K562 (cell line): Measurements from ENCODE around the gene HKDC1. TPM values are rescaled to one million over a fixed set of nuclear protein-coding genes. Genes with fewer than 3 reads are reported as not detected.

Experiments used
- ATAC-seq: fragments of 200-7000 bp; cut with Tn5 transposase; 3 replicates; pipeline ENCODE4 v1.9.1; 2020; ENCODE audit warnings: moderate library complexity
- BruUV-seq: library from RNA; stranded (reverse); fragments of 400-500 nt; replicated peaks from 2 replicates; lab custom pipeline; 2021; lab: Mats Ljungman, UMichigan
- CTCF ChIA-PET: fragments of 300-600 bp; formaldehyde crosslinking; extraction: SDS; loops from one replicate; lab custom pipeline; 2021; ENCODE audit warnings: low intra/inter-chr PET ratio; lab: Yijun Ruan, JAX
- POLR2A ChIA-PET: fragments of 300-600, 350-650 bp; sonication (Branson Sonifier 250); formaldehyde crosslinking; extraction: SDS; loops from one replicate; lab custom pipeline; 2021; ENCODE audit warnings: antibody characterized with exemption, inconsistent platforms; lab: Yijun Ruan, JAX
- DNase-seq, 4 experiments: peaks; one replicate each; pipeline versions ENCODE4 v3.0.0 to v3.0.0-alpha.2; 2011 to 2018; ENCODE audit warnings: low spot score in 3 of 4, mixed read lengths in 3 of 4; ENCODE audit errors: extremely low read depth in 1 of 4
- FAIRE-seq: peaks from 2 replicates; lab custom pipeline; 2011; peaks lifted over from hg19 to GRCh38; lab: Jason Lieb, UNC
- H2AFZ ChIP-seq: 2 replicates; pipeline ENCODE4 v1.6.0; 2011; ENCODE audit warnings: low read depth, low read length, control low read depth, inconsistent platforms
- H3K27ac ChIP-seq: fragments of 200-600 bp; 3 replicates; pipeline ENCODE4 v1.8.0; 2011; ENCODE audit warnings: low read depth, mild to moderate bottlenecking, control low read depth, inconsistent platforms, low read length, moderate library complexity, mixed read lengths; ENCODE audit errors: extremely low read depth
- H3K27me3 ChIP-seq, 2 experiments: fragments of 300-600 bp in 1 of 2; 2 replicates in 1 of 2; 3 replicates in 1 of 2; pipeline versions ENCODE4 v1.6.0 to v1.8.0; 2011; ENCODE audit warnings: inconsistent platforms in 2 of 2, low read length in 2 of 2, mild to moderate bottlenecking in 1 of 2, mixed read lengths in 1 of 2, moderate library complexity in 1 of 2; ENCODE audit not compliant: control insufficient read depth in 2 of 2, insufficient read depth in 2 of 2
- H3K36me3 ChIP-seq: fragments of 300-600 bp; 3 replicates; pipeline ENCODE4 v1.8.0; 2011; ENCODE audit warnings: mild to moderate bottlenecking, low read length, inconsistent platforms; ENCODE audit not compliant: control insufficient read depth, insufficient read depth
- H3K4me1 ChIP-seq, 2 experiments: fragments of 200-600 bp in 1 of 2; replicated peaks in 1 of 2; 2 replicates in 1 of 2; 3 replicates in 1 of 2; pipeline versions ENCODE4 v1.5.1 to v1.8.0; 2011; ENCODE audit warnings: inconsistent platforms in 2 of 2, low read length in 2 of 2, mild to moderate bottlenecking in 1 of 2, mixed read lengths in 1 of 2, moderate library complexity in 1 of 2; ENCODE audit not compliant: control insufficient read depth in 2 of 2, insufficient read depth in 2 of 2
- H3K4me2 ChIP-seq: 2 replicates; pipeline ENCODE4 v1.6.1; 2011; ENCODE audit warnings: low read length, control low read depth, inconsistent platforms, mixed read lengths; ENCODE audit not compliant: insufficient read depth
- H3K4me3 ChIP-seq: fragments of 200-600 bp; sonication (generic), shearing (Covaris generic); 2 replicates; pipeline ENCODE4 v1.5.1; 2016; ENCODE audit warnings: control low read depth, inconsistent platforms
- H3K79me2 ChIP-seq: fragments of 200-600 bp; 3 replicates; pipeline ENCODE4 v1.8.0; 2011; ENCODE audit warnings: low read length, inconsistent platforms; ENCODE audit not compliant: control insufficient read depth, insufficient read depth
- H3K9ac ChIP-seq, 2 experiments: 2 replicates each; pipeline versions ENCODE4 v1.6.0 to v1.6.1; 2011; ENCODE audit warnings: low read depth in 2 of 2, low read length in 2 of 2, control low read depth in 1 of 2, inconsistent platforms in 1 of 2, mild to moderate bottlenecking in 1 of 2, mixed read lengths in 1 of 2; ENCODE audit not compliant: insufficient read depth in 1 of 2
- H3K9me1 ChIP-seq: one replicate; pipeline ENCODE4 v1.6.0; 2011; ENCODE audit warnings: inconsistent platforms, mild to moderate bottlenecking, low read length, moderate library complexity; ENCODE audit not compliant: control insufficient read depth, insufficient read depth
- H3K9me3 ChIP-seq: replicated peaks from 2 replicates; pipeline ENCODE4 v1.5.1; 2011; ENCODE audit warnings: low read depth, low read length, inconsistent platforms; ENCODE audit not compliant: control insufficient read depth, insufficient read depth
- H4K20me1 ChIP-seq: replicated peaks from 2 replicates; pipeline ENCODE4 v1.6.1; 2011; ENCODE audit warnings: low read length, inconsistent platforms, mixed read lengths; ENCODE audit not compliant: control insufficient read depth, insufficient read depth
- EP300 ChIP-seq: IDR thresholded peaks from 2 replicates; pipeline ENCODE4 v1.6.1; 2012; ENCODE audit warnings: low read length, improper control_type of control experiment
- HDAC8 ChIP-seq: fragments of 450-650 bp; IDR thresholded peaks from 2 replicates; pipeline ENCODE4 v1.6.1; 2016; ENCODE audit warnings: mild to moderate bottlenecking, missing genetic modification characterization, moderate library complexity, missing compliant biosample characterization
- RBFOX2 ChIP-seq: fragments of 200-400 bp; formaldehyde crosslinking; IDR thresholded peaks from 2 replicates; pipeline ENCODE4 v1.6.1; 2017; ENCODE audit warnings: low read depth, mild to moderate bottlenecking, low read length, moderate library complexity
- SRF ChIP-seq, 2 experiments: fragments of 250-450, 450-650 bp in 1 of 2; sonication (Bioruptor Pico) in 1 of 2; sonication (generic) in 1 of 2; formaldehyde crosslinking; IDR thresholded peaks; 2 replicates each; pipeline versions ENCODE4 v1.5.0 to v1.5.1; 2020 to 2022; ENCODE audit warnings: mild to moderate bottlenecking in 1 of 2, missing genetic modification reagents in 1 of 2
- ZFP36 ChIP-seq: fragments of 150-350 bp; IDR thresholded peaks from 2 replicates; pipeline ENCODE4 v1.6.1; 2018; ENCODE audit warnings: low read length, low read depth; ENCODE audit not compliant: partially characterized antibody
- ZNF384 ChIP-seq: IDR thresholded peaks from 2 replicates; pipeline ENCODE4 v1.6.1; 2012; ENCODE audit warnings: low read depth, low read length, improper control_type of control experiment
- ZNF584 ChIP-seq: fragments of 200-800 bp; sonication (Bioruptor generic); IDR thresholded peaks from 2 replicates; pipeline ENCODE4 v1.6.1; 2016; ENCODE audit warnings: low read depth, mild to moderate bottlenecking, missing genetic modification characterization, missing compliant biosample characterization
- WGBS: fragments of 100-300 bp; shearing (Covaris generic); methylation state at CpG from one replicate; pipeline ENCODE4 v1.1.6; 2016; ENCODE audit warnings: low coverage, mixed read lengths; ENCODE audit not compliant: insufficient coverage; ENCODE audit errors: missing lambda C conversion rate; 5-methylcytosine and 5-hydroxymethylcytosine counted together
- in situ Hi-C: fragments of 300-500 bp; cut with MboI; formaldehyde crosslinking; loops from 4 replicates; pipeline ENCODE4 v1.15.0; 2018; ENCODE audit warnings: inconsistent platforms, mixed read lengths
- intact Hi-C: fragments of 100-400 bp; cut with micrococcal nuclease; formaldehyde crosslinking; loops from 2 replicates; pipeline ENCODE4 v1.14.2; 2022
- polyA plus RNA-seq, 8 experiments: library from polyadenylated mRNA; depleted of rRNA in 4 of 8; stranded (reverse) in 5 of 8; unstranded in 3 of 8; fragments of >200 nt; fragmentation: Nextera tagmentation in 2 of 8; fragmentation: Illumina TruSeq in 1 of 8; extraction: Ambion mirVana in 2 of 8; extraction: Trizol in 1 of 8; gene quantifications; 2 replicates each; pipeline versions ENCODE4 v1.2.1 to v1.2.3, GENCODE V29; 2011 to 2014; ENCODE audit warnings: inconsistent platforms in 1 of 8, missing spikeins in 1 of 8
- total RNA-seq, 7 experiments: library from RNA; depleted of rRNA in 6 of 7; stranded (reverse); fragments of >200 nt in 6 of 7; fragmentation: Illumina TruSeq in 2 of 7; extraction: Trizol in 2 of 7; gene quantifications; 2 replicates each; pipeline versions ENCODE4 v1.2.1 to v1.2.3, GENCODE V29; 2011 to 2021; ENCODE audit warnings: low replicate concordance in 1 of 7

Gene HKDC1
- total and polyA plus RNA-seq, 9 of the 15 experiments (the other 6 are each of a cell fraction or from before 2014, with no cell fraction given): 0.04 to 0.22 (median 0.11) TPM; not detected in 5

DNA sequence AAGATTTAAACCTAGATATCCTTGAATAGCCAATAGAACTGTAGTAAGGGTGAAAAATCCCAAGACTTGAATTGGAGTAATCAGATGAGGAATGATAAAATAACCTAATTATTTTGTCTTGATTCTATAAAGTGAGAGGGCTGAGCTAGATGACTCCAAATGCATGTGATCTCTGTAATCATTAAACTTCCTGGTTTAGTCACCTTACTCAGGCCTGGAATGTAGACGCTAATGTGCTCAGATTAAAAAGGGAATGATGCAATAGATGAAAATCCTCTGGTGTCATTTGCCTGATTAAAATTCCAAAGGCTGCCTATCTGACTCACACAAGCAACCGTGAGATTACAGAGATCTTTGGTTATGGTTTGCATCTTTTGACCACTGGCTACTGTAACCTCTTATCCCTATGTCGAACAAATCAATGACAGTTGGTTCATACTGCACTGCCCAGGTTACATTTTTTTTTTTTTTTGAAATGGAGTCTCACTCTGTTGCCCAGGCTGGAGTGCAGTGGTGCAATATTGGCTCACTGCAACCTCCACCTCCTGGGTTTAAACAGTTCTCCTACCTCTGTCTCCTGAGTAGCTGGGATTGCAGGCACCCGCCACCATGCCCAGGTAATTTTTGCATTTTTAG lies 2.9 kb upstream of the HKDC1 start (continued):
- TF ChIP-seq HDAC8 (tag) (peak; percentile 88), SRF (CRISPR knock-in tag; IDR thresholded peaks at IDR 0.05) (peak in 1 of 2 experiments; percentile 50; a peak in 1 of 4 replicates)

- no peak overlapping the region for H2AFZ ChIP-seq
- H3K79me2 ChIP-seq: no peaks in the 10 kb centered on the region
- H3K9me1 ChIP-seq: no peaks in the 10 kb centered on the region
- no peak overlapping the region for H3K4me3 ChIP-seq
- no peaks in the 10 kb centered on the region for H3K36me3 ChIP-seq
- H3K9ac ChIP-seq: no peak overlapping the region
- CTCF ChIA-PET: no interaction called here
- FAIRE-seq: no peak
- TF ChIP-seq ZNF384 (no peak), ZFP36 (no peak), ZNF584 (CRISPR knock-in tag) (0 out of 2 replicates have a peak, but pooled peaks have one; percentile 7), RBFOX2 (no peak), EP300 (no peak)
- WGBS: 76% methylated on average over 6 of the region's 6 CpGs
- peaks cover 9 to 45% of the 10 kb centered on the region in 2 experiments; a peak in 4 of 5 replicates for H3K4me1 ChIP-seq
- POLR2A ChIA-PET: interaction anchor here (1.1 kb wide), 1 partner anchor 125 kb away, joined by 3 read pairs; no protein-coding TSS in a partner anchor
- no TSS peak for BruUV-seq
- in situ Hi-C loops (no loop called here), intact Hi-C loops (loop anchor here (5.0 kb wide), 1 partner anchor 97 kb away; the partner anchor contains the start of gene VPS26A)
- H3K4me2 ChIP-seq: no peak overlapping the region
- H3K9me3 ChIP-seq: no peaks in the 10 kb centered on the region
- no peak for DNase-seq
- no peaks in the 10 kb centered on the region for H3K27me3 ChIP-seq
- no peak for ATAC-seq
- H4K20me1 ChIP-seq: no peaks in the 10 kb centered on the region
- no peak overlapping the region for H3K27ac ChIP-seq
Observed at GRCh38 chr10:69218831-69219230, 1.3 kb upstream of the HKDC1 start.
